Suppressor macrophage treated with lipopolysaccharide for 4 hours (primary cell): ENCODE results near the gene NAV2.

ENCODE experiments used
- DNase-seq: peaks from one replicate; pipeline ENCODE4 v3.0.0-alpha.2; 2020

Gene NAV2

GRCh38 chr11:20010156-20010850 lies 297.7 kb downstream of the NAV2 start:
- no peak for DNase-seq

GRCh38 chr11:20010851-20011225 lies 298.2 kb downstream of the NAV2 start:
- no peak for DNase-seq

- no peak for DNase-seq
Observed at GRCh38 chr11:20011307-20011951, 298.8 kb downstream of the NAV2 start.

GRCh38 chr11:20013346-20014066 lies 300.9 kb downstream of the NAV2 start:
- DNase-seq = no peak

GRCh38 chr11:20014067-20014402 lies 301.4 kb downstream of the NAV2 start:
- no peak for DNase-seq

GRCh38 chr11:20015101-20015500 lies 302.5 kb downstream of the NAV2 start:
- DNase-seq = no peak

GRCh38 chr11:20015529-20016427 lies 303.1 kb downstream of the NAV2 start:
- DNase-seq = no peak

- no peak for DNase-seq
Observed at GRCh38 chr11:20016526-20016925, 303.9 kb downstream of the NAV2 start.

GRCh38 chr11:20017320-20017719 lies 304.7 kb downstream of the NAV2 start:
- no peak for DNase-seq

- DNase-seq = no peak
Observed at GRCh38 chr11:20020198-20020597, 307.6 kb downstream of the NAV2 start.

GRCh38 chr11:20020716-20021115 lies 308.1 kb downstream of the NAV2 start:
- DNase-seq = no peak

- no peak for DNase-seq
Observed at GRCh38 chr11:20021212-20021611, 308.6 kb downstream of the NAV2 start.

- DNase-seq = no peak
Observed at GRCh38 chr11:20021771-20022362, 309.2 kb downstream of the NAV2 start.

- DNase-seq = no peak
Observed at GRCh38 chr11:20022363-20023081, 309.9 kb downstream of the NAV2 start.

GRCh38 chr11:20023082-20023426 lies 310.4 kb downstream of the NAV2 start:
- no peak for DNase-seq

GRCh38 chr11:20024172-20024935 lies 311.7 kb downstream of the NAV2 start:
- DNase-seq = no peak

GRCh38 chr11:20025332-20025840 lies 312.7 kb downstream of the NAV2 start:
- no peak for DNase-seq

- no peak for DNase-seq
Observed at GRCh38 chr11:20026629-20027555, 314.3 kb downstream of the NAV2 start.

GRCh38 chr11:20027556-20028013 lies 314.9 kb downstream of the NAV2 start:
- no peak for DNase-seq

- DNase-seq = no peak
Observed at GRCh38 chr11:20029193-20029592, 316.6 kb downstream of the NAV2 start.
